Breast epithelium (tissue), 3 donors: ENCODE data around the gene LYST.

Experiments used
- CTCF ChIP-seq, 3 donors: fragments of 450-650 bp; IDR thresholded peaks; one replicate each; pipeline ENCODE4 v1.5.1; 2016 to 2017; ENCODE audit warnings: antibody characterized with exemption in 3 of 3, mild to moderate bottlenecking in 3 of 3, moderate library complexity in 3 of 3
- POLR2AphosphoS5 ChIP-seq, 3 donors: sonication (generic); formaldehyde crosslinking; IDR thresholded peaks; one replicate each; pipeline ENCODE4 v1.6.1; 2017; ENCODE audit warnings: antibody characterized with exemption in 3 of 3

- peak in 2 of 3 donors; percentile 13 to 49 for TF ChIP-seq CTCF (IDR thresholded peaks at IDR 0.05)
- TF ChIP-seq POLR2AphosphoS5 (IDR thresholded peaks at IDR 0.05) = no peak
Measured at GRCh38 chr1:235843461-235843961, 23.2 kb downstream of the LYST start.
